BE2C (cell line): ENCODE results near the gene PRICKLE3.
"Not testable (repeated sequence)": the region's sequence is repeated elsewhere in the genome, so short reads cannot be mapped to it uniquely, and the experiment has no call there.

Experiments used
- DNase-seq: peaks from one replicate; pipeline ENCODE4 v3.0.0-alpha.2; 2020
- H3K27me3 ChIP-seq: fragments of 250-450 bp; sonication (Bioruptor Pico); 2 replicates; pipeline ENCODE4 v1.5.1; 2020; ENCODE audit warnings: mild to moderate bottlenecking
- H3K36me3 ChIP-seq: fragments of 250-450 bp; sonication (Bioruptor Pico); 2 replicates; pipeline ENCODE4 v1.5.1; 2020; ENCODE audit warnings: mild to moderate bottlenecking
- H3K4me1 ChIP-seq: fragments of 250-450 bp; sonication (Bioruptor Pico); 2 replicates; pipeline ENCODE4 v1.5.1; 2020
- H3K4me3 ChIP-seq: 2 replicates; pipeline ENCODE4 v1.5.1; 2011; ENCODE audit warnings: low read depth, low read length
- H3K9me3 ChIP-seq: fragments of 250-450 bp; sonication (Bioruptor Pico); 2 replicates; pipeline ENCODE4 v1.5.1; 2020
- CTCF ChIP-seq: IDR thresholded peaks from 2 replicates; pipeline ENCODE4 v1.5.1; 2012; ENCODE audit warnings: mild to moderate bottlenecking, low read depth, low read length

The PRICKLE3 gene

GRCh38 chrX:49161632-49162031 lies 24.5 kb downstream of the PRICKLE3 start:
- Histone ChIP-seq H3K9me3 (no peaks in the 10 kb centered on the region), H3K36me3 (no peaks in the 10 kb centered on the region), H3K27me3 (no peaks in the 10 kb centered on the region), H3K4me1 (peaks cover 4% of the 10 kb centered on the region), H3K4me3 (no peak overlapping the region)
- no peak for TF ChIP-seq CTCF
- no peak for DNase-seq

GRCh38 chrX:49160908-49161307 lies 25.3 kb downstream of the PRICKLE3 start:
- DNase-seq = no peak
- peaks cover 4% of the 10 kb centered on the region for H3K4me1 ChIP-seq
- no peaks in the 10 kb centered on the region for H3K36me3 ChIP-seq
- H3K4me3 ChIP-seq = no peak overlapping the region
- TF ChIP-seq CTCF = no peak
- no peaks in the 10 kb centered on the region for H3K27me3 ChIP-seq
- no peaks in the 10 kb centered on the region for H3K9me3 ChIP-seq

- H3K27me3 ChIP-seq = no peaks in the 10 kb centered on the region
- no peaks in the 10 kb centered on the region for H3K36me3 ChIP-seq
- no peak overlapping the region for H3K4me3 ChIP-seq
- H3K9me3 ChIP-seq = no peaks in the 10 kb centered on the region
- no peak for TF ChIP-seq CTCF
- DNase-seq = no peak
- no peaks in the 10 kb centered on the region for H3K4me1 ChIP-seq
These were observed 29.0 kb downstream of the PRICKLE3 start for GRCh38 chrX:49157194-49157593.

GRCh38 chrX:49155900-49156837 lies 30.0 kb downstream of the PRICKLE3 start:
- peak; percentile 60 for TF ChIP-seq CTCF
- peak overlapping the region; percentile 48 for H3K4me3 ChIP-seq
- no peaks in the 10 kb centered on the region for H3K27me3 ChIP-seq
- no peaks in the 10 kb centered on the region for H3K4me1 ChIP-seq
- H3K9me3 ChIP-seq = no peaks in the 10 kb centered on the region
- H3K36me3 ChIP-seq = no peaks in the 10 kb centered on the region
- DNase-seq = peak; percentile 87

- TF ChIP-seq CTCF = no peak
- DNase-seq = no peak
- H3K27me3 ChIP-seq = no peaks in the 10 kb centered on the region
- H3K4me1 ChIP-seq = no peaks in the 10 kb centered on the region
- peak overlapping the region; percentile 48 for H3K4me3 ChIP-seq
- H3K36me3 ChIP-seq = no peaks in the 10 kb centered on the region
- no peaks in the 10 kb centered on the region for H3K9me3 ChIP-seq
These were observed 30.8 kb downstream of the PRICKLE3 start for GRCh38 chrX:49155243-49155899.

GRCh38 chrX:49153467-49153866 lies 32.7 kb downstream of the PRICKLE3 start:
- Histone ChIP-seq H3K9me3 (no peaks in the 10 kb centered on the region), H3K36me3 (no peaks in the 10 kb centered on the region), H3K27me3 (no peaks in the 10 kb centered on the region), H3K4me3 (no peak overlapping the region), H3K4me1 (no peaks in the 10 kb centered on the region)
- no peak for TF ChIP-seq CTCF
- no peak for DNase-seq

GRCh38 chrX:49149291-49149690 lies 36.9 kb downstream of the PRICKLE3 start:
- not testable (repeated sequence) for H3K27me3 ChIP-seq, H3K9me3 ChIP-seq, H3K36me3 ChIP-seq, H3K4me1 ChIP-seq, H3K4me3 ChIP-seq, DNase-seq

GRCh38 chrX:49148390-49149100 lies 37.6 kb downstream of the PRICKLE3 start:
- not testable (repeated sequence) for H3K4me1 ChIP-seq, H3K36me3 ChIP-seq, H3K9me3 ChIP-seq, H3K4me3 ChIP-seq, DNase-seq, H3K27me3 ChIP-seq
